ENCODE results near the gene NOBOX. TPM values are rescaled to one million over a fixed set of nuclear protein-coding genes. Genes with fewer than 3 reads are reported as not detected.

NOBOX gene
- total and polyA plus RNA-seq, 2 experiments from 2014 or later = not detected

DNA sequence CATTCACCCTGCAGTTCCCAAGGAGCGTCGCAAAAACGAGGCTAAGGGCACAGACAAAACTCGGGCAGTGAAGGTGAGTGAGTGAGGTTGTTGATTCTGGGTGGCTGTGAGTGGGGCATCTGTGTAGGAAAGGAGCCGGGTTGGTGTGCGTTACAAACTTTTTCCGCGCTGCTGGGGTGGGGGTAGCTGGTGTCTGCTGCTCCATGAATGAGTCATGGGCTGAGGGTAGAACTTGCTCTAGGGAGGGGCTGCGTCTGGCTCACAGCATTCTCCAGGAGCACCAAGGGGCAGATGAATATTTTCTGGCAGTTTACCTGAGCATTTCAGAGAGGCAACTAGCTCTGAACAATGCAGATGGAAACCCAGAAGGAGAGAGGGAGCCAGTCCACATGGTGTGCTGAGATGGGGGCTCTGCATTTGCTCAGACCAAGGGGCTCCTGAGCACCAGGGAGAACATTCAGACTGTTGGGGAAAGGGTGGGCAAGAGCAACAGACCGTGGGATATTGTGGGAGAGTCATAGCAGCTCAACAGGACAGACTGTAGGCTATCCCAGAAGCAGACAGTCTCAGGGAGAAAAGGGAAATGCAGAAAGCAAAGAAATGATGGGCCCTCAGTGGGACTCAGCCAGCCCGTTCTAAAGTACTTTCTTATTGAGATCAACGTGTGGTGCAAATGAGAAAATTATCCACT is 18.8 kb downstream of the NOBOX start:
- Mint-ChIP-seq H3K27ac (peak overlapping the region; percentile 23), H3K9me3 (peaks cover 3% of the 10 kb centered on the region; the same call in 1 of the 3 replicates), H3K27me3 (ENCODE audit: insufficient read depth, low read depth, poor library complexity) (peaks cover 11% of the 10 kb centered on the region), H3K4me3 (no peak overlapping the region), H3K36me3 (ENCODE audit: low read depth) (peaks cover 13% of the 10 kb centered on the region), H3K4me1 (peaks cover 23% of the 10 kb centered on the region)
- no peaks in the 10 kb centered on the region for H3K79me2 ChIP-seq (replicated peaks; ENCODE audit: insufficient read depth)
- no peaks in the 10 kb centered on the region for H4K20me1 ChIP-seq (replicated peaks; ENCODE audit: insufficient read depth)
- peaks cover 9% of the 10 kb centered on the region for H3K36me3 ChIP-seq (ENCODE audit: insufficient read depth)
- 0 out of 2 replicates have a peak overlapping the region, but pooled peaks have one; percentile 7 for H3K4me2 ChIP-seq
- ATAC-seq (peak; percentile 62), DNase-seq (ENCODE audit: low spot score) (peak; percentile 34)
- no peaks in the 10 kb centered on the region for H3K27me3 ChIP-seq (ENCODE audit: insufficient read depth)
- peak overlapping the region; percentile 77; the same call in 1 of the 2 replicates for H2AFZ ChIP-seq
- H3K4me3 ChIP-seq = no peak overlapping the region
- TF ChIP-seq, protein P1, sequence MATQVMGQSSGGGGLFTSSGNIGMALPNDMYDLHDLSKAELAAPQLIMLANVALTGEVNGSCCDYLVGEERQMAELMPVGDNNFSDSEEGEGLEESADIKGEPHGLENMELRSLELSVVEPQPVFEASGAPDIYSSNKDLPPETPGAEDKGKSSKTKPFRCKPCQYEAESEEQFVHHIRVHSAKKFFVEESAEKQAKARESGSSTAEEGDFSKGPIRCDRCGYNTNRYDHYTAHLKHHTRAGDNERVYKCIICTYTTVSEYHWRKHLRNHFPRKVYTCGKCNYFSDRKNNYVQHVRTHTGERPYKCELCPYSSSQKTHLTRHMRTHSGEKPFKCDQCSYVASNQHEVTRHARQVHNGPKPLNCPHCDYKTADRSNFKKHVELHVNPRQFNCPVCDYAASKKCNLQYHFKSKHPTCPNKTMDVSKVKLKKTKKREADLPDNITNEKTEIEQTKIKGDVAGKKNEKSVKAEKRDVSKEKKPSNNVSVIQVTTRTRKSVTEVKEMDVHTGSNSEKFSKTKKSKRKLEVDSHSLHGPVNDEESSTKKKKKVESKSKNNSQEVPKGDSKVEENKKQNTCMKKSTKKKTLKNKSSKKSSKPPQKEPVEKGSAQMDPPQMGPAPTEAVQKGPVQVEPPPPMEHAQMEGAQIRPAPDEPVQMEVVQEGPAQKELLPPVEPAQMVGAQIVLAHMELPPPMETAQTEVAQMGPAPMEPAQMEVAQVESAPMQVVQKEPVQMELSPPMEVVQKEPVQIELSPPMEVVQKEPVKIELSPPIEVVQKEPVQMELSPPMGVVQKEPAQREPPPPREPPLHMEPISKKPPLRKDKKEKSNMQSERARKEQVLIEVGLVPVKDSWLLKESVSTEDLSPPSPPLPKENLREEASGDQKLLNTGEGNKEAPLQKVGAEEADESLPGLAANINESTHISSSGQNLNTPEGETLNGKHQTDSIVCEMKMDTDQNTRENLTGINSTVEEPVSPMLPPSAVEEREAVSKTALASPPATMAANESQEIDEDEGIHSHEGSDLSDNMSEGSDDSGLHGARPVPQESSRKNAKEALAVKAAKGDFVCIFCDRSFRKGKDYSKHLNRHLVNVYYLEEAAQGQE (IDR thresholded peaks at IDR 0.05; ENCODE audit: unreplicated experiment) = no peak
- TF ChIP-seq ZNF114 (CRISPR knock-in tag; IDR thresholded peaks at IDR 0.05) (no peak), EZH2phosphoT487 (IDR thresholded peaks at IDR 0.05; ENCODE audit: unreplicated experiment) (no peak)
- TF ChIP-seq, protein P2, sequence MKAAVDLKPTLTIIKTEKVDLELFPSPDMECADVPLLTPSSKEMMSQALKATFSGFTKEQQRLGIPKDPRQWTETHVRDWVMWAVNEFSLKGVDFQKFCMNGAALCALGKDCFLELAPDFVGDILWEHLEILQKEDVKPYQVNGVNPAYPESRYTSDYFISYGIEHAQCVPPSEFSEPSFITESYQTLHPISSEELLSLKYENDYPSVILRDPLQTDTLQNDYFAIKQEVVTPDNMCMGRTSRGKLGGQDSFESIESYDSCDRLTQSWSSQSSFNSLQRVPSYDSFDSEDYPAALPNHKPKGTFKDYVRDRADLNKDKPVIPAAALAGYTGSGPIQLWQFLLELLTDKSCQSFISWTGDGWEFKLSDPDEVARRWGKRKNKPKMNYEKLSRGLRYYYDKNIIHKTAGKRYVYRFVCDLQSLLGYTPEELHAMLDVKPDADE (IDR thresholded peaks at IDR 0.05) = no peak
- H3K27ac ChIP-seq (ENCODE audit: low read depth) = peak overlapping the region; percentile 74
- 0 out of 2 replicates have a peak, but pooled peaks cover 2% of the 10 kb centered on the region for H3F3A ChIP-seq (replicated peaks; ENCODE audit: low read depth)
- H3K9me2 ChIP-seq (ENCODE audit: insufficient read depth) = no peaks in the 10 kb centered on the region
- H3K4me1 ChIP-seq (ENCODE audit: insufficient read depth) = peaks cover 15% of the 10 kb centered on the region; the same call in 1 of the 2 replicates

DNA sequence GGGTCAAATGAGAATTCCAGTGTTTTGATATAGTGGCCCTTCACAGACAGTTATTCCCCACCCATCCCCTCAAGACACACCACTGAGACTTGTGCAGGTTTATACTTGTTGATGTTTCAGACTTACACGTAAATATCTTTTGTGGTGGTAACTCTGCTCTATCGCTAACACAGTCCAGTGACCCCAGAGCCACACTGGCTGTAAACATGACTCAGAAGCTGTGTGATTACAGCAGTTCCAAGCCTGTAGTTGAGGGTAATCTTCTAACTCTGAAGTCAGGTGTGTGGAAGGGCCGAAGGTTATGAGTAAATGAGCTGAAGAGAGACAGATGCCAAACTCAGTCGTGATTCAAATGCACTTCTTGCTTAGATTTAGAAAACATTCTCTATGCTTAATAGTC is 19.4 kb downstream of the NOBOX start:
- peaks cover 13% of the 10 kb centered on the region for H3K27me3 Mint-ChIP-seq (ENCODE audit: insufficient read depth, low read depth, poor library complexity)
- H3K4me1 Mint-ChIP-seq = peaks cover 18% of the 10 kb centered on the region
- peak overlapping the region; percentile 77; the same call in 1 of the 2 replicates for H2AFZ ChIP-seq
- peaks cover 9% of the 10 kb centered on the region; the same call in 1 of the 2 replicates for H3K4me1 ChIP-seq (ENCODE audit: insufficient read depth)
- no peaks in the 10 kb centered on the region for H4K20me1 ChIP-seq (replicated peaks; ENCODE audit: insufficient read depth)
- H3K79me2 ChIP-seq (replicated peaks; ENCODE audit: insufficient read depth) = no peaks in the 10 kb centered on the region
- no peak overlapping the region for H3K4me3 Mint-ChIP-seq
- no peaks in the 10 kb centered on the region for H3K27me3 ChIP-seq (ENCODE audit: insufficient read depth)
- H3K4me3 ChIP-seq = no peak overlapping the region
- no peak for ATAC-seq
- peaks cover 15% of the 10 kb centered on the region for H3K36me3 ChIP-seq (ENCODE audit: insufficient read depth)
- no peak for DNase-seq (ENCODE audit: low spot score)
- no peak overlapping the region for H3K4me2 ChIP-seq
- H3F3A ChIP-seq (replicated peaks; ENCODE audit: low read depth) = 0 out of 2 replicates have a peak, but pooled peaks cover 2% of the 10 kb centered on the region
- peak overlapping the region; percentile 74 for H3K27ac ChIP-seq (ENCODE audit: low read depth)
- peaks cover 19% of the 10 kb centered on the region for H3K36me3 Mint-ChIP-seq (ENCODE audit: low read depth)
- peak overlapping the region; percentile 23 for H3K27ac Mint-ChIP-seq
- no peaks in the 10 kb centered on the region for H3K9me2 ChIP-seq (ENCODE audit: insufficient read depth)
- peaks cover 3% of the 10 kb centered on the region; the same call in 1 of the 3 replicates for H3K9me3 Mint-ChIP-seq
- TF ChIP-seq EZH2phosphoT487 (IDR thresholded peaks at IDR 0.05; ENCODE audit: unreplicated experiment) (no peak), EZH2 (IDR thresholded peaks at IDR 0.05; ENCODE audit: low read depth, unreplicated experiment) (no peak), NANOG (IDR thresholded peaks at IDR 0.05; ENCODE audit: borderline replicate concordance) (no peak), ZNF114 (CRISPR knock-in tag; IDR thresholded peaks at IDR 0.05) (no peak), STAT1 (IDR thresholded peaks at IDR 0.05; ENCODE audit: unreplicated experiment) (no peak), POLR2AphosphoS5 (IDR thresholded peaks at IDR 0.05; ENCODE audit: low read depth) (no peak)
- TF ChIP-seq, protein P1 (IDR thresholded peaks at IDR 0.05; ENCODE audit: unreplicated experiment) = no peak
- TF ChIP-seq, protein P3, sequence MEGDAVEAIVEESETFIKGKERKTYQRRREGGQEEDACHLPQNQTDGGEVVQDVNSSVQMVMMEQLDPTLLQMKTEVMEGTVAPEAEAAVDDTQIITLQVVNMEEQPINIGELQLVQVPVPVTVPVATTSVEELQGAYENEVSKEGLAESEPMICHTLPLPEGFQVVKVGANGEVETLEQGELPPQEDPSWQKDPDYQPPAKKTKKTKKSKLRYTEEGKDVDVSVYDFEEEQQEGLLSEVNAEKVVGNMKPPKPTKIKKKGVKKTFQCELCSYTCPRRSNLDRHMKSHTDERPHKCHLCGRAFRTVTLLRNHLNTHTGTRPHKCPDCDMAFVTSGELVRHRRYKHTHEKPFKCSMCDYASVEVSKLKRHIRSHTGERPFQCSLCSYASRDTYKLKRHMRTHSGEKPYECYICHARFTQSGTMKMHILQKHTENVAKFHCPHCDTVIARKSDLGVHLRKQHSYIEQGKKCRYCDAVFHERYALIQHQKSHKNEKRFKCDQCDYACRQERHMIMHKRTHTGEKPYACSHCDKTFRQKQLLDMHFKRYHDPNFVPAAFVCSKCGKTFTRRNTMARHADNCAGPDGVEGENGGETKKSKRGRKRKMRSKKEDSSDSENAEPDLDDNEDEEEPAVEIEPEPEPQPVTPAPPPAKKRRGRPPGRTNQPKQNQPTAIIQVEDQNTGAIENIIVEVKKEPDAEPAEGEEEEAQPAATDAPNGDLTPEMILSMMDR (conservative IDR thresholded peaks at IDR 0.05; ENCODE audit: low read depth in 2 of 2) = no peak
- TF ChIP-seq, protein P2 (IDR thresholded peaks at IDR 0.05) = no peak

Data from GM23338 (cell line).